ENCODE results near the gene NXPH2.

The NXPH2 gene

DNA sequence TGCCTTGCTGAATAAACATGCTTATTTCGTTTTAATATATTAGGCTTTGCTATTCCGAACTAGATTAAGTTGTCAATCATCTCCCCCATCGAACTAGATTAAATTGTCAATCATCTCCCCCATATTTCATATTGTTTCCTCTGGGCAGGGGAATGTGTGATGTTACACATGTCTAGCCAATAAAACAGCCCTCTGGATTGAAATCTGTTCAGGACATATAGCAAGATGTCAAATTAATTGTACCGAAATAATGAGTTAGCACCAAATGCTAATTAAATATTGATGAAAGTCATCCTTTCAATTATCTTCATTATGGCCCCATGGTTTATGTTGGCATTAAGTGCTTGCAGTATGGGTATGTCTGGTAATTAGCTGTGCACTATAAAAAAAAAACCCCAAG is 143.1 kb downstream of the NXPH2 start:
- DNase-seq (ENCODE audit: low read depth in 2 of 2): no peak

DNA sequence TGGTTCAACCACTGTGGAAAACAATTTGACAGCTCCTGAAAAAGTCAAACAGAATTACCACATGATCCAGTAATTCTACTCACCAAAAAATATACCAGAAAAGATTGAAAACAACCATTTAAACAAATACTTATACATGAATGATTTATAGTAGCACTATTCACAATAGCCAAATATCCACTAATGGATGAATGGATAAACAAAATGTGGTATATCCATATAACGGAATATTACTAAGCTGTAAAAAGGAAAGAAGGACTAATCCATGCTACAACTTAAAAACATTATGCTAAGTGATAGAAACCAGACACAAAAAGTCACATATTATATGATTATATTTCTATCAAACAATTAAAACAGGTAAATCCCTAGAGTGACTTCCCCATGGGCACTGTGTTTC is 147.1 kb downstream of the NXPH2 start:
- no peak for DNase-seq (ENCODE audit: low read depth in 2 of 2)

DNA sequence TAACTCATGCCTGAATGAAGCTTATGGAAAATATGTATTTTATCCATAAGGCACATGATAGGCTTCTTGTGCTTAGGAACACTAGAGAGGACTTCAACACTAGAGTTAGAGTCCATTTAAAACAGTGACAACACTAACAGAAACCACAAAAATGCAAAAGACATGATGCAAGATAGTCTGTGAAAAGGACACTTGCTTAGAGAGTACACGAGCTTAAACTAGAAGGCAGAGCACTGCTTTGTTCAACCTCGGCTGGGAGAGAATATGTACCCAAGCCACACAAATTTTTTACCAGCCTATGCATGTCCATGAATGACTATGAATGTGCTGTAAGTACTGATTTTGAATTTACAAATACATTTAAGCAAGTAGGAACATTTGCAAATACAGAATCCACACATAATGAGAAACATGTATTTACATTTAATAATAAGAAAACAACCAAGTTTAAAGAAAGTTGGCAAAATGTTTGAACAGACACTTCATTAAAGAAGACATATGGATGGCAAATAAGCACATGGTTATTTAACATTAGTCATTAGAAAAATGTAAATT is 148.0 kb downstream of the NXPH2 start:
- DNase-seq (ENCODE audit: low read depth in 2 of 2): no peak

DNA sequence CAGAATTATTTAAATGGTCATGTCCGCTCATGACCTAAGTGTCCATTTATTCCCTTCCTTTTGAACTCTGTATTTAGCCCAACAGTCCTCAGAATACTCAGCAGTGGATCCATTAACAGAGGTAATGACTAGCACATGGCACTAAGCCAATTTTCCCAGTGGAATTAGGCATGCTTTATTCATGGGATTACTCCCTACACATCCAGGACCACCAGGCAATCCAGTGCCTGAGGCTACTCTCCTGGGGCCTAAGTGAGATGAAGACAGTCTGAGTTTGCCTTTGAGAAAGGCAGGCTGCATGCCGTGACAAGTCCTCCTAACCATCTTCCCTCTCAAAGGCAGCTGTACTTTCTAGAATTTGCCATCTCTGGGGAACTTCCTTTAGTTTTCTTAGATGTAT is 150.0 kb downstream of the NXPH2 start:
- DNase-seq (ENCODE audit: low read depth in 2 of 2): no peak

DNA sequence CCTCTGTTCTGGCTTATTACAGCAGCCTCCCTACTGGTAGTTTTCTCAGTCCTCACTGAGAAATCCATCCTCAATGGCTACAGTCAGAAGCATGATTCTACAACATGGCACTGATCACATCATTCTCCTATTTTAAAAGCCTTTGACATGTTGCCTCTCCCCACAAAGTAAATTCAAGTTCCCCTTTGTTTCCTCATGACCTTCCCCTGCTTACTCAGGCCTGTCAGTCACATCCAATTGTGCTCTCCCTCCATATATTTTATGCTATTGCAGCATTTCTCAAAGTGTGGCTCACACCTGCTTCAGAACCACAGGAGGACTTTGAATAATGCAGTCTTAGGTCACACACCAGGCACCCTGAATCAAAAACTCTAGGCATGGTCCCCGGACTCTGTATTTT is 154.0 kb downstream of the NXPH2 start:
- no peak for DNase-seq (ENCODE audit: low read depth in 2 of 2)

DNA sequence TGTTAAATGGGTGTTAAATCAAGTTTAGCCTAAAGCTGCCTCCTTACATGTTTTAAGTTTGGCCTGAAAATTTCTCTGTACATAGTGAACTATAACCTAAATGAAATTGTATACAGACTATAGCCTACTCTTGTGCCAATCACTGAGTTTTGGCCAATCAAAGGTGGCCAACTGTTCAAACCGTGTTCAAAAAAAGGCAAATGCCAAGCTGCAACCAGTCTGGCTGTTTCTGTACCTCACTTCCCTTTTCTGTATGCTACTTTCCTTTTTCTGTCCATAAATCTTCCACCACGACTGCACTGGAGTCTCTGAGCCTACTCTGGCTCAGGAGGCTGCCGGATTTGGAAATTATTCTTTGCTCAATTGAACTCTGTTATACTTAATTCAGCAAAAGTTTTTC is 157.6 kb downstream of the NXPH2 start:
- DNase-seq (ENCODE audit: low read depth in 2 of 2): no peak

DNA sequence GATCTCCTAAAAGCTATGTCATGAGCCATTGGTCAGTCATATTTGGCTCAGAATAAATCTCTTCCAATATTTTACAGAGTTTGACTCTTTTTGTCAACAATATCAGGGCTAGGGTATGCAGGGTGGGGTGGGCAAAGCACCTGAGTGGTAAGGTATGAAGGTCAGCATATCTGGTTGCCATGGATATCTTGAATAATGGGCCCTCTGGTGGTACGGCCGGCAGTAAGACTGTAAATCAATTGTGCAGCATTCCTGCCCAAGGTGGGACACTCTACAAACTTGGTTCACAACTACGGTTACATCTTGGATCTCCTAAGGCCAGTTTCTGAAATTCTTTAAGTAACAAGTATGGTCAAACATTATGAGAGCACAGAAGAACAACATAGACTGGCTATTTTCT is 159.1 kb downstream of the NXPH2 start:
- no peak for DNase-seq (ENCODE audit: low read depth in 2 of 2)

DNA sequence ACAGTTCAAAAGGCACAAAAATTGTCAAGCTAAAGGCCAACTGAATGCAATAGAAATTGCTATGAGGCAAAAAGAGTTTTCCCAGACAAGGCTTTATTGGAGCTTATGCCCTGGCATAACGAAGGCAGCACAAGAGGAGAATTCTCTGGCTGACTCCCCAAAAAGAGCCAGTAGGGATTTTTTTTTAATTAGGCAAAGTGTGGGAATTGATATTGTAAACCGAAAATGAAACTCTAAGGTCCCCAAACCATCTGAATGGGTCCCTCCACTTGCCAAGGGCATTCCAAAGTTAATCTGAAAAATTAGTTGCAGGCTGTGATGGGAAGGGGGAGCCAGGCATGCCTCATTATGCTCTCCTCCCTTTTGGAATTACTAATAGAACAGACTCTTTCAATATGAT is 159.8 kb downstream of the NXPH2 start:
- no peak for DNase-seq (ENCODE audit: low read depth in 2 of 2)

All from stimulated activated CD4-positive, alpha-beta T cell treated with anti-CD3 and anti-CD28 coated beads, Interleukin-4, amount 100 ng/mL, for 48 hours (primary cell).